Measurements from ENCODE around the gene SCG5. TPM values are rescaled to one million over a fixed set of nuclear protein-coding genes. Genes with fewer than 3 reads are reported as not detected.

SCG5 gene
- total RNA-seq, 1 donor from 2014 or later, result 2.6 TPM

DNA sequence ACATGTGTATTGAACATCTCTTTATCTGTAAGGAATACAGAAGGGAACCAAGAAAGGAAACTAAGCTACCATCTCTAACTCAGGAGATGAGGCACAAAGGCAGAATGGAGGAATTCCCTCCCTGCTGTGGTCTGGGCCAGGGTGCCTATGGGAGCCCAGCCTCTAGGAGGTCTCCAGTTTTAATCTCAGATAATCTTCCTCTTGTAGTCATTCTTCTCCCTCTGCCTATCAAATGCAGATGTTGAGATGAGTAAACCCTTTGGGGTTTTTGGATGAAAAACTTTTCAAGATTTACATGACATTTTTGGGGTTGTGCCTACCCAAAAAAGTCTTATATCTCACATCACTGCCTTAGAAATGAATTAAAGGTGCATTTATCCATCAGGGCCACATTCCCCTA lies 23.3 kb downstream of the SCG5 start:
- DNase-seq (ENCODE audit: low spot score), result no peak
- H3K27ac Mint-ChIP-seq (ENCODE audit: unreplicated experiment), result no peak overlapping the region
- TF ChIP-seq, protein P1, sequence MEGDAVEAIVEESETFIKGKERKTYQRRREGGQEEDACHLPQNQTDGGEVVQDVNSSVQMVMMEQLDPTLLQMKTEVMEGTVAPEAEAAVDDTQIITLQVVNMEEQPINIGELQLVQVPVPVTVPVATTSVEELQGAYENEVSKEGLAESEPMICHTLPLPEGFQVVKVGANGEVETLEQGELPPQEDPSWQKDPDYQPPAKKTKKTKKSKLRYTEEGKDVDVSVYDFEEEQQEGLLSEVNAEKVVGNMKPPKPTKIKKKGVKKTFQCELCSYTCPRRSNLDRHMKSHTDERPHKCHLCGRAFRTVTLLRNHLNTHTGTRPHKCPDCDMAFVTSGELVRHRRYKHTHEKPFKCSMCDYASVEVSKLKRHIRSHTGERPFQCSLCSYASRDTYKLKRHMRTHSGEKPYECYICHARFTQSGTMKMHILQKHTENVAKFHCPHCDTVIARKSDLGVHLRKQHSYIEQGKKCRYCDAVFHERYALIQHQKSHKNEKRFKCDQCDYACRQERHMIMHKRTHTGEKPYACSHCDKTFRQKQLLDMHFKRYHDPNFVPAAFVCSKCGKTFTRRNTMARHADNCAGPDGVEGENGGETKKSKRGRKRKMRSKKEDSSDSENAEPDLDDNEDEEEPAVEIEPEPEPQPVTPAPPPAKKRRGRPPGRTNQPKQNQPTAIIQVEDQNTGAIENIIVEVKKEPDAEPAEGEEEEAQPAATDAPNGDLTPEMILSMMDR (IDR thresholded peaks at IDR 0.05), result no peak
- H3K4me1 Mint-ChIP-seq (ENCODE audit: low read depth), result peaks cover 23% of the 10 kb centered on the region
- H3K4me3 Mint-ChIP-seq (ENCODE audit: unreplicated experiment), result no peak overlapping the region
- H3K36me3 Mint-ChIP-seq (ENCODE audit: low read depth), result no peaks in the 10 kb centered on the region
- no peaks in the 10 kb centered on the region for H3K9me3 Mint-ChIP-seq (ENCODE audit: low read depth)
- no peaks in the 10 kb centered on the region for H3K27me3 Mint-ChIP-seq (ENCODE audit: low read depth)

DNA sequence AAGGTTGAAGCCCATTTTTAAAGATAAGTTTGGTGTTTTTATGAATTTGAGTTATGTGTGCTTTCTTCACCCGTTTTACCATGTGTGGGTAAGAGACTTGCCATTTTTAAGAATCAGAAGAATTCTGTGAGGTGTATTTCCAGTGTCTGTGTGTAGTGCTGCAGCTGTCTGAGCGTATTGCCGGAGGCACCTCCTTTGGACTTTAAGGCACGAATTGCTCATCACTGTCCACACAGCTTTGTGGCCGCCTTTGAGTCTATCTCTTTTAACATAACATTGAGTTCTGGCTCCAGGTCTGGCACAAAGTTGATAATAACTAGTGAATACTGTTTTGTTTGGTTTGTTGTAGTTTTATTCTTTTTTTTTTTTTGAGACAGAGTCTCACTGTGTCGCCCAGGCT lies 25.8 kb downstream of the SCG5 start:
- H3K4me3 Mint-ChIP-seq (ENCODE audit: unreplicated experiment), result no peak overlapping the region
- no peak overlapping the region for H3K27ac Mint-ChIP-seq (ENCODE audit: unreplicated experiment)
- no peak for DNase-seq (ENCODE audit: low spot score)
- no peaks in the 10 kb centered on the region for H3K27me3 Mint-ChIP-seq (ENCODE audit: low read depth)
- TF ChIP-seq, protein P1 (IDR thresholded peaks at IDR 0.05), result no peak
- H3K9me3 Mint-ChIP-seq (ENCODE audit: low read depth), result no peaks in the 10 kb centered on the region
- H3K4me1 Mint-ChIP-seq (ENCODE audit: low read depth), result peaks cover 29% of the 10 kb centered on the region
- H3K36me3 Mint-ChIP-seq (ENCODE audit: low read depth), result no peaks in the 10 kb centered on the region

DNA sequence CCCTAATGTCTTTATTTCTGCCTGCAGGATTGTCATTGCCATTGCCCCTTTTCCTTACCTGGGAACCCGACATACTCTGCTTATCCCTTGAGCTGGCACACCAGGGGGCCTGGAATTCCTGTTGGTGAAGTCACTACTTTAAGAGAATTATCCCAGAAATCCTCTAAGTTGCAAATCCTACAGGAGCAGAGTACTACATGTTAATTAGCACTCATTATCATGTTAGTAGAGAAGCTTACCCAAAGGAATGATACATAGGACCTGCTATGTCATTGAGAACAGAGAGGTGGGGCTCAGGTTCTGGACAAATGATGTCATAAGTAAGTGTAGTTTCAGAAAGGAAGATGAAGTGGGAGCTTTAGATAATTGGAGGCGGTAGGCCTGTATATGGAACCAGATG lies 27.4 kb downstream of the SCG5 start:
- Mint-ChIP-seq H3K36me3 (ENCODE audit: low read depth) (no peaks in the 10 kb centered on the region), H3K27ac (ENCODE audit: unreplicated experiment) (no peak overlapping the region), H3K4me1 (ENCODE audit: low read depth) (peaks cover 24% of the 10 kb centered on the region), H3K9me3 (ENCODE audit: low read depth) (no peaks in the 10 kb centered on the region), H3K27me3 (ENCODE audit: low read depth) (no peaks in the 10 kb centered on the region), H3K4me3 (ENCODE audit: unreplicated experiment) (no peak overlapping the region)
- no peak for DNase-seq (ENCODE audit: low spot score)
- TF ChIP-seq, protein P1 (IDR thresholded peaks at IDR 0.05), result no peak

DNA sequence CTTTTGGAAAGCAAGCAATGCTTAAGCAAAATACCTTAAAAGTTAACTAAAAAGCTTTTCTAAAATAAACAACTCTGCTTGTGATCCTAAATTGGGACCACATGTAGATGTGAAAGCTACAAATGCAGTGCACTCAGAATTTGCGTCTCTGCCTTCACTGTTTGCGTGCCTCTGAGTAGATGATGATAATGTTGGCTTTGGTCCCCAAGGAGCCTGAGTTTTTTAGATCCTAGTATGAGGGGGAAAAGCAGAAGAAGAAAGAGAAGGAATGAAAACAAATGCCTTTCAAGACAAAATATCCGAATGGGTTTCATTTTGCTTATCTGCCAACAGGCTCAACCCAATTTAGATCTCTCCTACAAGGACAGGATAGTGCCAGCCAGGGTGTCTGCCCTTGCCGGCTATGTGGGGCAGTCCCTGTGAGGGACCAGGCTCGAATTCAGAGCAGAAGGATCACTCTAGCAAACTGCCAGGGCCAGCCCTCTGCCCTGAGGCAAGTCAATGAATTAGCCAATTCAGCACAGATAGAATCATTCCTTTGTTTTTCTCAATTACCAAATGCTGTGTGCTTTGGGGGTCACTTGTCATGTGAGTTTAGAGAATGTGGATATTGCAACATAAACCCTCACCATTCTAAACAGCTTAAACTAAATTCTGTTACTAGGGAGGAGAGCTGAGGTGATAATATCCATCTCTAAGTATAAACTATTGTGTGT lies 28.5 kb downstream of the SCG5 start:
- Mint-ChIP-seq H3K36me3 (ENCODE audit: low read depth) (no peaks in the 10 kb centered on the region), H3K9me3 (ENCODE audit: low read depth) (no peaks in the 10 kb centered on the region), H3K27ac (ENCODE audit: unreplicated experiment) (peak overlapping the region; percentile 49), H3K4me1 (ENCODE audit: low read depth) (peaks cover 24% of the 10 kb centered on the region), H3K27me3 (ENCODE audit: low read depth) (no peaks in the 10 kb centered on the region), H3K4me3 (ENCODE audit: unreplicated experiment) (peak overlapping the region; percentile 10)
- TF ChIP-seq, protein P1 (IDR thresholded peaks at IDR 0.05), result no peak
- no peak for DNase-seq (ENCODE audit: low spot score)

DNA sequence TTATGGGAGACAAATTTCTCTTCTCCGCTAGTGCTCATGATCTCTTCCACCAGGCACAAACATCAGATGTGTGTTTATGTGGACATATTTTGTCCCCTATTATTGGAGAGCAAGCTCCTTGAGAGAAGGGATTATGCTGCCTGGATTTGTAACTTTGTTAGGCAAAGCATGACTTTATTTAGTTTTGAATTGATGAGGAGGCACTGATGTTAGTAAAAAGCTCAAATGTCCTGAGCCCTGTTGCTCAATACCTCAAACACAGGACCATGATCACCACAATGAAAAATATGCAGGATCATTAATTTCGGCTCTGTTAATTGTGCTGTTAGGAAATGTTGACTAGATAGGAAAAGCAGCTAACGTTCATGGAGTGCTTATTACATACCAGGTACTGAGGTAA lies 29.1 kb downstream of the SCG5 start:
- H3K27me3 Mint-ChIP-seq (ENCODE audit: low read depth), result no peaks in the 10 kb centered on the region
- H3K36me3 Mint-ChIP-seq (ENCODE audit: low read depth), result no peaks in the 10 kb centered on the region
- TF ChIP-seq, protein P1 (IDR thresholded peaks at IDR 0.05), result no peak
- no peak overlapping the region for H3K4me3 Mint-ChIP-seq (ENCODE audit: unreplicated experiment)
- peaks cover 24% of the 10 kb centered on the region for H3K4me1 Mint-ChIP-seq (ENCODE audit: low read depth)
- H3K9me3 Mint-ChIP-seq (ENCODE audit: low read depth), result no peaks in the 10 kb centered on the region
- DNase-seq (ENCODE audit: low spot score), result no peak
- H3K27ac Mint-ChIP-seq (ENCODE audit: unreplicated experiment), result no peak overlapping the region

Measured in chondrocyte (in vitro differentiated cells).